BLaER1 treated with 17β-estradiol and CSF1 and Interleukin-3, amounts not matched to agents 10 nM and 100 nM (cell line): Measurements from ENCODE around the gene DGUOK.
A peak's percentile ranks its signal among the peaks of the same experiment; 100 is the strongest.

Experiments used
- H3K27ac ChIP-seq, 11 experiments: shearing (Covaris generic); formaldehyde crosslinking; 2 replicates each; pipeline ENCODE4 v1.8.1; 2022
- H3K27me3 ChIP-seq, 11 experiments: shearing (Covaris generic); formaldehyde crosslinking; 2 replicates each; pipeline ENCODE4 v1.8.1; 2022
- H3K36me3 ChIP-seq, 11 experiments: shearing (Covaris generic); formaldehyde crosslinking; 2 replicates each; pipeline ENCODE4 v1.8.1; 2022
- H3K4me1 ChIP-seq, 10 experiments: shearing (Covaris generic); formaldehyde crosslinking; 2 replicates each; pipeline ENCODE4 v1.8.1; 2022
- H3K4me2 ChIP-seq, 11 experiments: shearing (Covaris generic); formaldehyde crosslinking; 2 replicates each; pipeline ENCODE4 v1.8.1; 2022
- H3K4me3 ChIP-seq, 10 experiments: shearing (Covaris generic); formaldehyde crosslinking; 2 replicates each; pipeline ENCODE4 v1.8.1; 2022
- H3K9ac ChIP-seq, 11 experiments: shearing (Covaris generic); formaldehyde crosslinking; 2 replicates each; pipeline ENCODE4 v1.8.1; 2022
- H3K9me3 ChIP-seq, 11 experiments: shearing (Covaris generic); formaldehyde crosslinking; replicated peaks in 1 of 11; 2 replicates each; pipeline ENCODE4 v1.8.1; 2022
- H4K20me1 ChIP-seq, 11 experiments: shearing (Covaris generic); formaldehyde crosslinking; 2 replicates each; pipeline ENCODE4 v1.8.1; 2022
- Cebpa-rat ChIP-seq, 11 experiments: shearing (Covaris generic); IDR thresholded peaks; 2 replicates each; pipeline ENCODE4 v1.8.1; 2022

The DGUOK gene

DNA sequence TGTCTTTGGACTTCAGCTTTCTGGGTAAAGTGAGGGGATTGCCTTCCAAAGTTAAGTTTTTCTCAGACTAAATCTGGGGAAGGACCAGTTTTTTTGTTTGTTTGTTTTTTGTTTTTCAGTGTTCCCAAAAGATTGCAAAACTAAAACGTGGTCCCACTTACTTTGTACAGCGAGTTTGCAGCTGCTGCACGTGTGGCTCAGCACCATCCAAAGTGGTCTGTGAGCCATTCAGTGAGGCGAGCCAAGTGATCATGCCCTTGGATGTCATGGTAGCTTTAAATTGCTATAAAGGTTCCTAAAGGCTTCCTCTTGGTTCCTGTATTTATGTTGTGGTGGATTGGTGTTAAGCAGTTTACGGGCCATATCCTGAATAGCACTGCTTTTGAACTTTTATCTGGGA is 81.0 kb downstream of the DGUOK start:
- Histone ChIP-seq H3K9ac (no peak overlapping the region), H4K20me1 (peaks cover 98 to 100% (median 99%) of the 10 kb centered on the region in 11 experiments)

More for the DNA sequence above, 81.0 kb downstream of the DGUOK start:
- Histone ChIP-seq H3K9me3 (no peaks in the 10 kb centered on the region), H3K27ac (peak overlapping the region in 3 of 11 experiments; percentile 2 to 28 (median 27); a peak in 3 of 22 replicates), H3K4me1 (peaks cover 62 to 72% (median 66%) of the 10 kb centered on the region in 10 experiments), H3K4me3 (no peak overlapping the region), H3K27me3 (no peaks in the 10 kb centered on the region), H3K4me2 (peak overlapping the region; percentile 18 to 99 (median 73); a peak in 20 of 22 replicates), H3K36me3 (peaks cover 58 to 90% (median 84%) of the 10 kb centered on the region in 11 experiments)
- TF ChIP-seq Cebpa-rat (IDR thresholded peaks at IDR 0.05), result no peak
